GM04503 (cell line): ENCODE measurements around the gene CERCAM.
"Not testable (repeated sequence)": the region's sequence is repeated elsewhere in the genome, so short reads cannot be mapped to it uniquely, and the experiment has no call there.

ENCODE experiments used
- DNase-seq: peaks from one replicate; pipeline ENCODE4 v3.0.0-alpha.2; 2012; ENCODE audit warnings: low read depth

Gene CERCAM

GRCh38 chr9:128419061-128419925, 1.4 kb upstream of the CERCAM start:
- no peak for DNase-seq

- DNase-seq: no peak
Measured at GRCh38 chr9:128420060-128420650, 502 bp upstream of the CERCAM start.

- no peak for DNase-seq
Measured at GRCh38 chr9:128421482-128421996, 882 bp downstream of the CERCAM start.

DNA sequence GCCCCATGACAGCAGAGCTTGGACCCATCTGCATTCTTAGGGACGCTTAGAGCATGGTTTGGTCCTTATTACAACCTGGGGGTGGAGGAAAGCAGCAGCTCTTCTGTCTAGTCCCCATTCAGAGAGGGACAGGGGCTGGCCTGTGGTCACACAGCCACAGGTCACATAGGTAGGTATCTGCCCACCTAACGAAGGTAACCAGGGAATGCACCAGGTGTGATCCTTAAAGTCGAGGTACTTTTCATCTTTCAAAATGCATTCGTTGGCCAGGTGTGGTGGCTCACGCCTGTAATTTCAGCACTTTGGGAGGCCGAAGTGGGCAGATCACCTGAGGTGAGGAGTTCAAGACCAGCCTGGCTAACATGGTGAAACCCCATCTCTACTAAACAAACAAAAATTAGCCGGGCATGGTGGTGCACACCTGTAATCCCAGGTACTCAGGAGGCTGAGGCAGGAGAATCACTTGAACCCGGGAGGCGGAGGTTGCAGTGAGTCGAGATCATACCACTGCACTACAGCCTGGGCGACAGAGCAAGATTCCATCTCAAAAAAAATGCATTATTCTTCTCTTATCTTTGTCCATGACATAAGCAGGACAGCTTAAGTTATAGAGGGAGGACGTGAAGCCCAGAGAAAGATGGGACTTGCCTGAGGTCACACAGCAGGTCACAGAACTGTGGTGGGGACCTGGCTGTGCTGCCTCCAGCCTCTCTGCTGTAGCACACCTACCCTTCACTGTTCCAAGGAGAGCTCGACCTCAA, 1.5 kb downstream of the CERCAM start:
- not testable (repeated sequence) for DNase-seq

DNA sequence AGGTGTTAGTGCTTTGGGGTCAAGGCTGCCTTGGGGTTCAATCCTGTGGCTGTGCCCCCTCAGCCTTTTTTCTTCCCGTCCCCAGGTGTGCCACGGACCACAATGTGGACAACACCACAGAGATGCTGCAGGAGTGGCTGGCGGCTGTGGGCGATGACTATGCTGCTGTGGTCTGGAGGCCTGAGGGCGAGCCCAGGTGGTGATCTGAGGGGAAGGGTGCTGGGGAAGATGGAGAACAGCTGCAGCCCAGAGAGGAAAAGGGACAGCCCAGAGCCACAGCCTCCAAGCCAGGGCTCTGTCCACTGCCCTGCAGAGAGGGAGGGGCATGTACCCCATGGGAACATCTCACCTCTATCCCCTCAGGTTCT, 2.1 kb downstream of the CERCAM start:
- no peak for DNase-seq

DNA sequence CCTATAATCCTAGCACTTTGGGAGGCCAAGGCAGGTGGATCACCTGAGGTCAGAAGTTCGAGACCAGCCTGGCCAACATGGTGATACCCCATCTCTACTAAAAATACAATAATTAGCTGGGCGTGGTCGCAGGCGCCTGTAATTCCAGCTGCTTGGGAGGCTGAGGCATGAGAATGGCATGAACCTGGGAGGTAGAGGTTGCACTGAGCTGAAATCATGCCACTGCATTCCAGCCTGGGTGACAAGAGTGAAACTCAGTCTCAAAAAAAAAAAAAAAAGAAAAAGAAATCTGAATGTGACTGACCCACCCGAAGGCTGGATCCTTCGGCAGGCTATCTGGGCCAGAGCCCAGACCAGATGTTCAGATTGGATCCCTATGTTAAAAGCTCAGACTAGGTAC, 2.7 kb downstream of the CERCAM start:
- DNase-seq: not testable (repeated sequence)

- no peak for DNase-seq
Measured at GRCh38 chr9:128424268-128424780, 3.7 kb downstream of the CERCAM start.

GRCh38 chr9:128428644-128429512, 8.2 kb downstream of the CERCAM start:
- no peak for DNase-seq

- no peak for DNase-seq
Measured at GRCh38 chr9:128429513-128430086, 8.9 kb downstream of the CERCAM start.

GRCh38 chr9:128431207-128431606, 10.6 kb downstream of the CERCAM start:
- no peak for DNase-seq

DNA sequence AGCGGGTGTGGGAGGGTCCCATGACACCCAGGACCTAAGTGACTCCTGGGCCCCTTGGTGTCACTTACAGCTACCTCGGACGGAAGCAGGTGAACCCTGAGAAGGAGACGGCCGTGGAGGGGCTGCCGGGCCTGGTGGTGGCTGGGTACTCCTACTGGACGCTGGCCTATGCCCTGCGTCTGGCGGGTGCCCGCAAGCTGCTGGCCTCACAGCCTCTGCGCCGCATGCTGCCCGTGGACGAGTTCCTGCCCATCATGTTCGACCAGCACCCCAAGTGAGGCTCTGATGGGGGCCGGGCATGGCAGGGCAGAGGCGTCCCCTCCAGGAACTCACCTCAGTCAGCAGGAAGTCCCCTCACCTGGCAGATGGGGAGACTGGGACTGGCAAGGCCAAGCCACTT, 13.7 kb downstream of the CERCAM start:
- no peak for DNase-seq

- no peak for DNase-seq
Measured at GRCh38 chr9:128435611-128436010, 15.0 kb downstream of the CERCAM start.

- DNase-seq: no peak
Measured at GRCh38 chr9:128438343-128439109, 17.9 kb downstream of the CERCAM start.

DNA sequence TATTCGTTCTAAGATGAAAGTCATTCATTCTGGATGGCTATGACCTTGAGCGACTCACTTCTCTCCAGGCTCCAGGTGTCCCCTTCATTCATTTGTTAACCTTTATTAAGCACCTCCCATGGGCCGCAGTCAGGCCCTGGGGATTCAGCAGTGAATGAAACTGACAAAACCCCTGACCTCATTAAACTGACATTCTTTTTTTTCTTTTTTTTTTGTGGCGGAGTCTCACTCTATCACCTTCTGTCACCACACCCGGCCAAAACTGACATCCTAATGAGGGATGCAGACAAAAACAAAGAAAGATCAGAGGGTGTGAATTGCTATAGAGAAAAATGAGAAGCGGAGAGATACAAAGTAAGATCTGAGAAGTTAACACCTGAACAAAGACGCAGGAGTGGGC, 18.6 kb downstream of the CERCAM start:
- no peak for DNase-seq

GRCh38 chr9:128442150-128442549, 21.5 kb downstream of the CERCAM start:
- DNase-seq: no peak

GRCh38 chr9:128446505-128446904, 25.8 kb downstream of the CERCAM start:
- DNase-seq: not testable (repeated sequence)

GRCh38 chr9:128448746-128449145, 28.1 kb downstream of the CERCAM start:
- no peak for DNase-seq

- DNase-seq: no peak
Measured at GRCh38 chr9:128454991-128455390, 34.3 kb downstream of the CERCAM start.

DNA sequence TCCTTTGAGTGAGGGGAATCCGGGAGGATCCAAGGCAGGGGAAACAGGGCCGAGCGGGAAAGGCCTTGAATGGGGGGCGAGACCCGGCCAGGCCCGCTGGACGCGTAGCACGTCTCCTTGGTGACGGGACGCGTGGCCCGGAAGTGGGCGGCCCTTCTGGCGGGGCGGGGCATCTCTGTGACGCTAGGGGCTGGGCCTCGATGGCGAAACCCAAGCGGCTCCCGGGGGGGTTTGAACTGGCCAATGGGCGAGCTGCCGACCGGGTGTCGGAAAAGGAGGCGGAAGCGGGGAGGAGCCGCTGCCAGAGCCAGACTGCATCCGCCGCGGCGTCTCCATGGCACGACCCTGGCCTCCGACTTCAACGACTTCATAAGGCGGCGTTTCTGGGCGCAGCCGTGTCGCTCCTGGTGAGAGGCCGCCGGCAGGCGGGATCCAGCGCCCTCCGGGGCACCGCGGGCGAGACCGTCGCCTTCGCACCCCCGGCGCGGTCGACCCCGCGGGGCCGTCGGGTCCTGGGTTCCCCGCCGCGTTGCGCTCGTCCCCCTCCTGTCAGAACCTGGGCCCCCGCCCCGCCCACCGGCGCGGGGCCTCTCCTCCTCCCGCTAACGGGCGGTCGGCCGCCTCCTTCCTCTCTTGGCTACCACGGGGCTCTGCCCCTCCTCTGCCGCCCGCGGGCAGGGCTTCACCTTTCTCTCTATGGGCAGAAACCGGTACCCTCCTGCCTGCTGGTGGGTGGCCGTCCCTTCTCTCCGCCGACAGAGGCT, 35.4 kb downstream of the CERCAM start, which contains the start of gene ODF2:
Gene ODF2, plus strand, starts transcription at position 158 of the 764 bp plus-strand sequence. Its CDS starts 86 bp downstream, at position 244.
- peak; percentile 67 for DNase-seq
